GM19455 (cell line): ENCODE results near the gene OFD1.

ENCODE experiments used
- ATAC-seq: cut with Tn5 transposase; IDR thresholded peaks from one replicate; pipeline ENCODE4 v1.9.1; 2021; ENCODE audit not compliant: unreplicated experiment

OFD1 gene

GRCh38 chrX:13790206-13791131, 55.9 kb downstream of the OFD1 start:
- no peak for ATAC-seq

- no peak for ATAC-seq
Observed at GRCh38 chrX:13791145-13791544, 56.6 kb downstream of the OFD1 start.

GRCh38 chrX:13791559-13791958, 57.0 kb downstream of the OFD1 start:
- ATAC-seq, result no peak

GRCh38 chrX:13793897-13794296, 59.3 kb downstream of the OFD1 start:
- ATAC-seq, result no peak

- ATAC-seq, result no peak
Observed at GRCh38 chrX:13794417-13794816, 59.9 kb downstream of the OFD1 start.

DNA sequence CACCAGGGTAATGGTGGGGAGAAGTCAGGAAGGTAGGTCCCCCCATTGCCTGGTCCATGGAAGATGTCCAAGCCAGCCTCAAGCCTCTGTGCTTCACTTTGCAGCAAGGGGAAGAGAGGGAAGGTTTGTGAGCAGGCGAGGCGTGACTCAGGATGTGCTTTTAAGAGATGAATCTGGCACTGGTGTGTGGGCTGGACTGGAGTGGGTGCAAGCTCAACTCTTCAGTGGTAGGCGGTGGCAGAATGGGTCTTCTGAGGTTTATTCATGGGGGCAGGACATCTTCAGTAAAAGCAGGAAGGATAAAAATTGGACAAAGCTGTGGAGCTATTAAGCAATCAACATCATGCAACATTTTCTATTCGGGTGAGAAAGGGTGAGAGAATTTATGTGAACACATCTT, 63.0 kb downstream of the OFD1 start:
- ATAC-seq, result no peak

DNA sequence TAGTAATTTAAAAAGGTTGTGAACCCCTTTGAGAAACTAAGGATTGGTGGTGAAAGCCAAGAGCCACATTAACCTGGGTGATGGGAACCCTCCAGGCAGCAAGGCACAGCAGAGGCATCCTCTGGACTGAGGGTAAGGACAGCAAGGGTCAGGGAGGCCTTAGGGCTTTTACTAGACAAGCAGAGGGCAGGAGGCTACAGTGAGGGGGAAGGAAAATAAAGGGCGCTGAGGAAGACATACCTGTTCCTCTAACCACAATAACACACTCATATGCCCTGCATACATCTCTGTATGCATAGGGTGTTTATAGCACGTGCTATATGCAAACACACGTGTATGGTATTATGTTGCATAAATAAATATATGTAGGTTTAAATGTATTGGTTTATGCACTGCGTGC, 63.6 kb downstream of the OFD1 start:
- no peak for ATAC-seq

GRCh38 chrX:13803116-13803515, 68.6 kb downstream of the OFD1 start:
- no peak for ATAC-seq

DNA sequence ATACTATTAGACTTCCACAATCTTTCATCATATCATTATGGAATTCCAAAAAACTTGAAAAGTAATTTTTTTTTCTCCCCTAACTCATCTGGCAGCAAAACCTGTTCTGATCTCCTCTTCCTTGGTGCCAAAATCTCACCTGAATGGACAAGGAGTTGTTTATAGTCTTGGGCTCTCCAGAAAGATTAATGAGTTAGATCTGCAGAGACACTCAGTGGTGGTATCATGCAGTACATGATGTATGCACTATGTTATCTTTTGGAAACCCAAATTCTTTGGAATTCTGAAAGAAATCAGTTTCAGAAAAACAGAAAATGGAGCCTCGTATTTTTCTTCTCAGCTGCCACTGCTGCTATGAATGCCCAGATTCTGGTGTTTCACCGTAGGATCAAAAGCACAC, 70.7 kb downstream of the OFD1 start:
- ATAC-seq, result no peak

GRCh38 chrX:13808293-13808692, 73.7 kb downstream of the OFD1 start:
- no peak for ATAC-seq

- no peak for ATAC-seq
Observed at GRCh38 chrX:13808865-13809264, 74.3 kb downstream of the OFD1 start.

- no peak for ATAC-seq
Observed at GRCh38 chrX:13815664-13816063, 81.1 kb downstream of the OFD1 start.

- ATAC-seq, result no peak
Observed at GRCh38 chrX:13816176-13816575, 81.6 kb downstream of the OFD1 start.

GRCh38 chrX:13816643-13817627, 82.4 kb downstream of the OFD1 start, which contains the start of gene GPM6B:
Gene GPM6B, minus strand, starts transcription at chrX:13817093. Its CDS starts 189 bp downstream, at chrX:13816904.
- no peak for ATAC-seq
